A549 treated with GW870086 at 1 μM for 4 hours (cell line): ENCODE measurements around the gene CCDC195. TPM values are rescaled to one million over a fixed set of nuclear protein-coding genes. Genes with fewer than 3 reads are reported as not detected.

ENCODE experiments used
- total RNA-seq: library from RNA; stranded (reverse); fragments of 200-300 nt; extraction: Qiagen RNA extraction; gene quantifications from 5 replicates; pipeline ENCODE4 v1.2.3, GENCODE V29; 2022; ENCODE audit warnings: low read depth

CCDC195 gene
- not detected in 5 replicates for total RNA-seq

GRCh38 chr2:224716201-224716600 lies at the start of gene CCDC195:
Gene CCDC195, minus strand, starts transcription at chr2:224716365. Its CDS starts 0 bp downstream, at chr2:224716365.

Other genes starting within 250 kb of the CCDC195 start
- gene CUL3, start 131.0 kb downstream of the CCDC195 start, total RNA-seq = 65.0 to 73.9 TPM (median 71.1 TPM) in 5 replicates